ENCODE data around the gene MAP3K4. TPM values are rescaled to one million over a fixed set of nuclear protein-coding genes. Genes with fewer than 3 reads are reported as not detected.
A peak's percentile ranks its signal among the peaks of the same experiment; 100 is the strongest.

The MAP3K4 gene
- total RNA-seq, 1 donor from 2014 or later: 59.8 TPM

- H3K27ac Mint-ChIP-seq: peak overlapping the region; percentile 30
Observed at GRCh38 chr6:161038229-161039031, 46.9 kb downstream of the MAP3K4 start.

GRCh38 chr6:161041274-161041673 lies 49.7 kb downstream of the MAP3K4 start:
- Mint-ChIP-seq H3K27ac (no peak overlapping the region), H3K36me3 (peaks cover 20% of the 10 kb centered on the region), H3K27me3 (ENCODE audit: low read depth) (no peaks in the 10 kb centered on the region), H3K4me3 (no peak overlapping the region), H3K9me3 (no peaks in the 10 kb centered on the region), H3K4me1 (no peaks in the 10 kb centered on the region)
- DNase-seq (ENCODE audit: low spot score in 2 of 2, unreplicated experiment in 2 of 2): no peak
- TF ChIP-seq, protein P1, sequence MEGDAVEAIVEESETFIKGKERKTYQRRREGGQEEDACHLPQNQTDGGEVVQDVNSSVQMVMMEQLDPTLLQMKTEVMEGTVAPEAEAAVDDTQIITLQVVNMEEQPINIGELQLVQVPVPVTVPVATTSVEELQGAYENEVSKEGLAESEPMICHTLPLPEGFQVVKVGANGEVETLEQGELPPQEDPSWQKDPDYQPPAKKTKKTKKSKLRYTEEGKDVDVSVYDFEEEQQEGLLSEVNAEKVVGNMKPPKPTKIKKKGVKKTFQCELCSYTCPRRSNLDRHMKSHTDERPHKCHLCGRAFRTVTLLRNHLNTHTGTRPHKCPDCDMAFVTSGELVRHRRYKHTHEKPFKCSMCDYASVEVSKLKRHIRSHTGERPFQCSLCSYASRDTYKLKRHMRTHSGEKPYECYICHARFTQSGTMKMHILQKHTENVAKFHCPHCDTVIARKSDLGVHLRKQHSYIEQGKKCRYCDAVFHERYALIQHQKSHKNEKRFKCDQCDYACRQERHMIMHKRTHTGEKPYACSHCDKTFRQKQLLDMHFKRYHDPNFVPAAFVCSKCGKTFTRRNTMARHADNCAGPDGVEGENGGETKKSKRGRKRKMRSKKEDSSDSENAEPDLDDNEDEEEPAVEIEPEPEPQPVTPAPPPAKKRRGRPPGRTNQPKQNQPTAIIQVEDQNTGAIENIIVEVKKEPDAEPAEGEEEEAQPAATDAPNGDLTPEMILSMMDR (IDR thresholded peaks at IDR 0.05; ENCODE audit: unreplicated experiment): no peak

More at GRCh38 chr6:161038229-161039031, 46.9 kb downstream of the MAP3K4 start:
- TF ChIP-seq, protein P1 (IDR thresholded peaks at IDR 0.05; ENCODE audit: unreplicated experiment): no peak
- H3K4me3 Mint-ChIP-seq: no peak overlapping the region
- DNase-seq (ENCODE audit: low spot score in 2 of 2, unreplicated experiment in 2 of 2): no peak
- peaks cover 15% of the 10 kb centered on the region for H3K4me1 Mint-ChIP-seq
- H3K27me3 Mint-ChIP-seq (ENCODE audit: low read depth): no peaks in the 10 kb centered on the region
- H3K36me3 Mint-ChIP-seq: peaks cover 15% of the 10 kb centered on the region
- H3K9me3 Mint-ChIP-seq: no peaks in the 10 kb centered on the region

DNA sequence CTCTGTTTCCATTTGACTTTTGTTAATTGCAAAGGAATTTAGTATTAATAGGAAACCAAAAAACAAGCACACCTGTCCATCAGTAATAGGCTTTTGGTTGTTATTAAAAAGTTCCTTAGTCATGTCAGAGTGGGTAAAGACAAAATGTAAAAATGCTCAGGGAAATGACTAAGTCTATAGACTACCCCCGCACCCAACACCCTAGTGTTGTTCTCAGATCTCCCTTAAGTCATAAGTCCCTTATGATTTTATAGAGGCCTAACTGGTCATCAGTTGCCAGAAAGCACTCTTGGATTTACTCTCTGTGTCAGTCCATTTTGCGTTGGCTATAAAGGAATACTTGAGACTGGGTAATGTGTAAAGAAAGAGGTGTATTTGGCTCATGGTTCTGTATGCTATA lies 52.8 kb downstream of the MAP3K4 start:
- H3K4me3 Mint-ChIP-seq: no peak overlapping the region
- no peaks in the 10 kb centered on the region for H3K27me3 Mint-ChIP-seq (ENCODE audit: low read depth)
- DNase-seq (ENCODE audit: low spot score in 2 of 2, unreplicated experiment in 2 of 2): no peak
- TF ChIP-seq, protein P1 (IDR thresholded peaks at IDR 0.05; ENCODE audit: unreplicated experiment): no peak
- H3K36me3 Mint-ChIP-seq: peaks cover 11% of the 10 kb centered on the region
- no peaks in the 10 kb centered on the region for H3K4me1 Mint-ChIP-seq
- no peak overlapping the region for H3K27ac Mint-ChIP-seq
- H3K9me3 Mint-ChIP-seq: no peaks in the 10 kb centered on the region

GRCh38 chr6:161048641-161049040 lies 57.1 kb downstream of the MAP3K4 start:
- no peak for DNase-seq (ENCODE audit: low spot score in 2 of 2, unreplicated experiment in 2 of 2)
- Mint-ChIP-seq H3K4me3 (no peak overlapping the region), H3K9me3 (no peaks in the 10 kb centered on the region), H3K27ac (peak overlapping the region; percentile 45), H3K36me3 (peaks cover 15% of the 10 kb centered on the region), H3K4me1 (no peaks in the 10 kb centered on the region), H3K27me3 (ENCODE audit: low read depth) (no peaks in the 10 kb centered on the region)
- TF ChIP-seq, protein P1 (IDR thresholded peaks at IDR 0.05; ENCODE audit: unreplicated experiment): no peak

GRCh38 chr6:161050134-161050765 lies 58.7 kb downstream of the MAP3K4 start:
- H3K4me1 Mint-ChIP-seq: no peaks in the 10 kb centered on the region
- H3K36me3 Mint-ChIP-seq: peaks cover 10% of the 10 kb centered on the region
- TF ChIP-seq, protein P1 (IDR thresholded peaks at IDR 0.05; ENCODE audit: unreplicated experiment): no peak
- H3K4me3 Mint-ChIP-seq: no peak overlapping the region
- no peak overlapping the region for H3K27ac Mint-ChIP-seq
- no peaks in the 10 kb centered on the region for H3K27me3 Mint-ChIP-seq (ENCODE audit: low read depth)
- no peak for DNase-seq (ENCODE audit: low spot score in 2 of 2, unreplicated experiment in 2 of 2)
- no peaks in the 10 kb centered on the region for H3K9me3 Mint-ChIP-seq

All from mesothelial cell of epicardium (in vitro differentiated cells).